Stimulated activated CD8-positive, alpha-beta memory T cell treated with anti-CD3 and anti-CD28 coated beads, Interleukin-4, amount 100 ng/mL, for 4 hours (primary cell): ENCODE data around the gene MON1A.
"Not testable (repeated sequence)": the region's sequence is repeated elsewhere in the genome, so short reads cannot be mapped to it uniquely, and the experiment has no call there.

Experiments used
- DNase-seq, 2 donors: peaks; one replicate each; pipeline ENCODE4 v3.0.0-alpha.2; 2020; ENCODE audit warnings: low read depth in 2 of 2, low spot score in 1 of 2

The MON1A gene

DNA sequence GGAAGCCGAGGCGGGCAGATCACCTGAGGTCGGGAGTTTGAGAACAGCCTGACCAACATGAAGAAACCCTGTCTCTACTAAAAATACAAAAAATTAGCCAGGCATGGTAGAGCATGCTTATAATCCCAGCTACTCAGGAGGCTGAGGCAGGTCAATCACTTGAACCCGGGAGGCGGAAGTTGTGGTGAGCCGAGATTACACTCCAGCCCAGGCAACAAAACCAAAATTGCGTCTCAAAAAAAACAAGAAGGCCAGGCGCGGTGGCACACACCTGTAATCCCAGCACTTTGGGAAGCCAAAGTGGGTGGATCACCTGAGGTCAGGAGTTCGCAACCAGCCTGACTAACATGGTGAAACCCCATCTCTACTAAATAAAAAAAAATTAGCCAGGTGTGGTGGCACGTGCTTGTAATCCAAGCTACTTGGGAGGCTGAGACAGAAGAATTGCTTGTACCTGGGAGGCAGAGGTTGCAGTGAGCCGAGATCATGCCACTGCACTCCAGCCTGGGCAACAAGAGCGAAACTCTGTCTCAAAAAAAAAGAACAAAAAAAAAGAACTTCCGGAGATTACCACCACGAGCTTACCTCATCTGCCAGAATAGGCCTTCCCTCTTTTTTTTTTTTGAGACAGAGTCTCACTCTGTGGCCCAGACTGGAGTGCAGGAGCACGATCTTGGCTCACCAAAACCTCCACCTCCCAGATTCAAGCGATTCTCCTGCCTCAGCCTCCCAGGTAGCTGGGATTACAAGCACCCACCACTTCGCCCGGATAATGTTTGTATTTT lies 11.6 kb downstream of the MON1A start:
- DNase-seq, result not testable (repeated sequence)

- DNase-seq, result no peak
These were observed 12.9 kb downstream of the MON1A start for GRCh38 chr3:49916686-49917085.

DNA sequence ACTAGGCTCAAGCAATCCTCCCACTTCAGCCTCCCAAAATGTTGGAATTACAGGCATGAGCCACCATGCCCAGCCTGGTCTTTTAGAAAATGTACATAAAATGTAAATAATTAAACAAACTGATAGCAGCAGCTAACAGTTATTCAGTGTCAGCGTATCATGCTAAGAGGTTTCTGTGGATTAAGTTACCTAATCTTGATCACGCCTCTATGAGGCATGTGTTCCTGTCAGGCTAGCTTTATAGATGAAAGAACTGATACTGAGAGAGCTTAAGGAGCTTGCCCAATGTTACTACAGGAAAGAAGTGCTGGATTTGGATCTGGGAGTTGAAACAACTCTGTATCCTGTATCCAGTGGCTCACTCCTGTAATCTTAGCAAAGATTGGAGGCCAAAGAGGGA lies 14.7 kb downstream of the MON1A start:
- no peak for DNase-seq

DNA sequence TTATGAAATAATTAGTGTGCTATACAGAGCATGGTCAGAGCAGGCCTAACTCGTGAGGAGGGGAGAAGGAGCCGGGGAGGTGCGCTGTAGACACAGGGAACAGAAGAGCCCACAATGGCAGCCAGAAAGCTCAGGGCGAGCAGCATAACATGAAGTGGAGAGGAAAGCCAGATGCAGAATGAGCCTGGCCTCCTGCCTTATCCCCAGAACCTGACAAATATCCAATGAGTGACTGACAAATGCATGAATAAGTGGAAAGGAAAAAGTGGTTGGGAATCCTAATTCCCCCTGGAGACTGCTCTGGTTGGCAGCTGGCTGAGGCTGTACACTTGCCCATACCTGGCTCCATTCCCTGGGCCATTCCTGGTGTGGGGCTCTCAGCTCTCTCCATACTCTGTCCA lies 16.7 kb downstream of the MON1A start:
- DNase-seq, result no peak

DNA sequence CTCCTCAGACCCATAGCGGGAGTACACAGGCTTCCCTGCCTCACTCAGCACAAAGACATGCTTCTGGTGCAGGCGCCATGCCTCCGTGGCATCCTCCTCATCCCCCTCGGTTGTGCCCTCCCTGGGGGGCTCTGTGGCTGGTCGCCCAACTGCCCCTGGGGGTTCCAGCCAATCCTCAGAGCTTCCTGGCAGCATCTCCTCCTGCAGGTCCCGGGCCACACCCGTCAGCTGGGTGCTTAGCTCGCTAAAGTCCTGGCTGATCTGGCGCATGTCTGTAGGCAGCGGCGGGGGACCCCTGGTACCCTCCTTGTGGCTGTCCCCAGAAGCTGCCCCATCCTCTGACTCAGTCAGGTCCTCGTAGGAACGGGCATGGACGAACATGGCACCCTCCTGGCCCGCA lies 18.0 kb downstream of the MON1A start:
- no peak for DNase-seq

GRCh38 chr3:49911124-49911420 lies 18.5 kb downstream of the MON1A start:
- no peak for DNase-seq

- DNase-seq, result no peak
These were observed 19.0 kb downstream of the MON1A start for GRCh38 chr3:49910409-49911123.

GRCh38 chr3:49908373-49909199 lies 21.0 kb downstream of the MON1A start:
- no peak for DNase-seq

DNA sequence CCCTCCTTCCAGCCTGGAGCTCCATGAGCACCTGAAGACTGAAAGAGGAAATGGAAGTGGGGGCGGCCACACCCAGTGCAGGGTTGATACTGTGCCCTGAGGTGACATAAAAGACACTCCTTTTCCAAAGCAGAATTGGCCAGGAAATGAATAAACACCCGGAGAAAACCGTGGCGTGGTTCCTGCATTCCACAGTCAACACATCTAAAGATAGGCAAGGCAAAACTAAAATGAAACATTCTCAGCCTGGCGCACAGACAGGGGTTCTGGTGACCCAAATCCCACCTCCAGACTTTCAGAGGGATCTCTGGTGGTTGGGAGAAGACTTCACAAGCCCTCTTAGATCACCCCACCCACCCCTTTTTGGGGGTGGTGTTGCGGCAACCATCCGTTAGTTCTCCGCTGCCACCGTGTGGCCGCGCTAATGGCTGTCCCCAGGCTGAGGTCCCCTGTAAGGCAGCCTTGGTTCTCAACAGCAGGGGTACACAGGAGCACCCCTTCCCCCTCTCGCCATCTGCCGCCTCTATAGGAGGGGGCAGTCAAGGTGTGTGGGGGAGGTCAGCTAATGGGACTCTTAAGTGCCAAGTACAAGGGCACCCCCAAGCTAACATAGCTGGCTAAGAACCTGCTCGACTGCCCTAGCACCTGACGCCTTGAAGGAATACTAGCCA lies 23.4 kb downstream of the MON1A start:
- DNase-seq, result peak in 1 of 2 donors; percentile 19

- not testable (repeated sequence) for DNase-seq
These were observed 25.2 kb downstream of the MON1A start for GRCh38 chr3:49904448-49904847.

- DNase-seq, result peak; percentile 26 to 41
These were observed 25.9 kb downstream of the MON1A start, which contains the start of gene MST1R for GRCh38 chr3:49903451-49904424. Gene MST1R (minus strand): TSS chr3:49903873. CDS start chr3:49903609, 264 bp downstream.

DNA sequence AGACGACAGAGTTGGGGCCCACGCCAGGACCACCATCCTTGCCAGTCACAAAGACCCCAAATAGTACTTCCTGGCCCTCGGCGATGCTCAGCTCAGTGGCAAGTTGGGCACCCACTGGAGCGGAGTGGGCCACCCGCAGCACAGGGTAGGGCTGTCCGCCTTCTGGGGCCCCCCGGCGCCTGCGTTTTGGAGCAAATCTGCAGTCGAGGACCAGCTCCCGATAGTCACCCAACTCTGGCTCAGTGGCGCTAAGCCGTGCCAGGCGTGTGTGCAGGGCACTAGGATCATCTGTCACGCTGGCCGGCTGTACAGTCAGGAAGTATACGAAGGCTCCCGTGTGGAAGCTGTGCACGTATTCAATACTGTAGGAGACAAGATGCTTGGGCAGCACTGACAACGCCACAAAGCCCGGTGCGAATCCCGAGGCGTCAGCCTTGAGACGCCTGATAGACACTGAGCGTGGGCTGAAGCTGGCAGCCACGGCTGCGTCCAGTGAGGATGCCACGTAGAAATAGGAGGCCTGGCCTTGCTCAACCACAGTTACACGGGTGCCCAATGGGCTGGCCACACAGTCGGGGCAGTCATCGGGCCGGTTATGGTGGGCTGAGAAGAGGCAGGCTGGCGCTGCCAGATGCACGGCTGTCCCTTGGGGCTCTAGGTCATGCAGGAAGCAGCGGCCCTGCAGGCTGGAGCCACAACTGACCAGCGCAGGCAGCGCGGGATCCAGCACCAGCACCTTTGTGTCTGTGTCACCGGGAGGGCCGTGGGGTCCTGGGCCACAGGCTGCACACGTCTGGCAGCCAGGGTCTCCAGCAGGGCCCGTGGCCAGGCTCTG lies 26.9 kb downstream of the MON1A start:
- DNase-seq, result no peak

GRCh38 chr3:49901366-49902339 lies 28.0 kb downstream of the MON1A start:
- no peak for DNase-seq

- no peak for DNase-seq
These were observed 29.0 kb downstream of the MON1A start for GRCh38 chr3:49900491-49901153.

DNA sequence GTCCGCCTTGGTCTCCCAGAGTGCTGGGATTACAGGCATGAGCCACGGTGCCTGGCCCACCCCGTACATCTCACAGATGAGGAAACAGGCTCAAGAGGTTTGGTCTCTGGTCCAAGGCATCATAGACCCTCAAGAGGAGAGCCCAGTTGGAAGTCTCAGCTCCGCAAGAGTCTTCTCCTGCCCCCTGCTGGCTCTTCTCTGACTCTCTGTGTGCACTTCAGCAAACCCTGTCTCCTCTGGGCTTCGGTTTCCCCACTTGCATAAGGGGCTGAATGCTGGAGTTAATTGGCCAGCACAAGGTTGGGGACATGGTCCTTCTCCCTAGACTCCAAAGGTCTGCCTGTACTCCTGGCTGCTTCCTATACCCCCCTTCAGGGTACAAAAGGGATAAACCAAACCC lies 29.8 kb downstream of the MON1A start:
- DNase-seq, result no peak

- DNase-seq, result no peak
These were observed 30.6 kb downstream of the MON1A start for GRCh38 chr3:49898991-49899390.

GRCh38 chr3:49896345-49896744 lies 33.3 kb downstream of the MON1A start:
- DNase-seq, result no peak
